GM12874 (cell line): ENCODE measurements around the gene DUSP22.

Experiments
- CTCF ChIP-seq: IDR thresholded peaks from 2 replicates; pipeline ENCODE4 v1.5.1; 2011; ENCODE audit warnings: low read depth, mild to moderate bottlenecking, control low read depth, low read length, moderate library complexity; ENCODE audit not compliant: insufficient read depth

Gene DUSP22

DNA sequence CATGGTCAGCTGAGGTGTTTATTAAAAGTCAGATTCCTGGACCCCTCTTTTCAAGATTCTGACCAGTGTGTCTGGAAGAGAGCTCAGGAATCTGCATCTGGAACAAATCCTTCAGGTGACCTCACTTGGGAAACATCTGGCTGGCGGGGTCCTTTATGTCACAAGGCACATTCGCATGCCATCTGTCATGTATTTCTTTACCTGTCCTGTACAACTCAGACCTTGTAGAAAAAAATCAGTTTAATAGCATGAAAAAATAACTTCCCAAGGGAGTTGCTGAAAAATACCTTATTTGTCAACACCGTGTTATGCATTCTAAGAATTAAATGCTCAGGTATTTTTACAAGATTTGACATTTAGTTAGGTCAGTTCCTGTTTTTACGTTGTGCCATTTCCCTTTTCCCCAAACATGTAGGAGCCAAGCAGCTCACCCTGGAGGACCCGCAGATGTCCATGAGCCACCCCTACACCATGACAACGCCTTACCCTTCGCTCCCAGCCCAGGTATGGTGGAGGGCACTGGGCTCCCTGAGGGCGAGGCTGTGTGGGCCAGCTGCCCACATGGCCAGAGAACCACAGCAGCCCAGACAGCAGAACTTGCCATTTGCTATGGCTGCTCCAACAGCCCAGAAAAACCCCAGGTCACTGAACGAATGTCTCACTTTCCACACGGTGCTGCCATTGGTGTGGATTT lies 103.3 kb downstream of the DUSP22 start:
- TF ChIP-seq CTCF, result no peak

DNA sequence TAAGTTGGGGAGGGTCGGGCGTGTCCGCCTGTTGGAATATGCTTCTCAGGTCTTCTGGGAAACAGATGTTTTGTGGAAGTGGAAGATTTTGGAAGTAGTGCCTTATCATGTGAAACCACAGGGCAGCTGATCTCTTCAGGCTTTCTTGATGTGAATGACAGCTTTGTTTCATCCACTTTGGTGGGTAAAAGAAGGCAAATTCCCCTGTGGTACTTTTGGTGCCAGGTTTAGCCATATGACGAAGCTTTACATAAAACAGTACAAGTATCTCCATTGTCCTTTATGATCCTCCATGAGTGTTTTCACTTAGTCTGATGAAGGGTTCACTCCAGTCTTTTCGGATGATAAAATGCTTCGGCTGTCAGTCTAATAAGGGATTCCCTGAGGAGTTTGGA lies 103.8 kb downstream of the DUSP22 start:
- TF ChIP-seq CTCF, result no peak

DNA sequence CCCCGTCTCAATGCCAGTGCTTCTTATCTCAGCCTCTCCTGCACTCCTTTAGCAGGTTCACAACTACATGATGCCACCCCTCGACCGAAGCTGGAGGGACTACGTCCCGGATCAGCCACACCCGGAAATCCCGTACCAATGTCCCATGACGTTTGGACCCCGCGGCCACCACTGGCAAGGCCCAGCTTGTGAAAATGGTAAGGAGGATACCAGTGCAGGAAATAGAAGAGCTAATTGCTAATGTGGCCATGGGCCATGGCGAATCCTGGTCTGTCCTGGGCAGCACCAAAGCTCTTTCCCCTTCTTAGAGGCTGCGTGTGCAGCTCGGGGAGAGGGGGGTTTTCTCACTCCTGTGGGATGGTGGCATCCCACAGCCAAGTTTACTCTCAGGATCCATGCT lies 104.8 kb downstream of the DUSP22 start:
- TF ChIP-seq CTCF, result no peak

- TF ChIP-seq CTCF, result no peak
Measured at GRCh38 chr6:397604-398003, 105.3 kb downstream of the DUSP22 start.

DNA sequence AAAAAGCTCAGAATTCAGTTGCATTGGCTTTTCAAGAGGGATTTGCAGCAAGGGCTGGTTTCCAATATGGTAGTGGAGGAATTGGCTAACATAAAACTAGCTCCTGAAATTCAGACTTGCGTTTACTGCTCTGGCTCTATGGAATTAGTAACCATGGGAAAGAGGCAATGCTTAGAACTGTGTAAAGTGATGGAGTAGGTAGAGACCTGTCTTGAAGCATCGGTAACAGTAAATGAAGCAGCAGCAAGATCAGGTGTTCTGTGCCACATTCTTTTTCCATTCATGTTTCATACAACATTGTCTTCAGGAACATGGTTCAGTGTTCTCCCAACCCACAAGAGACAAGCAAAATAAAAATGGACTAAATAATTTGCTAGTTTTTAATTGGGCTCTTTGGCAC lies 105.8 kb downstream of the DUSP22 start:
- TF ChIP-seq CTCF, result no peak

DNA sequence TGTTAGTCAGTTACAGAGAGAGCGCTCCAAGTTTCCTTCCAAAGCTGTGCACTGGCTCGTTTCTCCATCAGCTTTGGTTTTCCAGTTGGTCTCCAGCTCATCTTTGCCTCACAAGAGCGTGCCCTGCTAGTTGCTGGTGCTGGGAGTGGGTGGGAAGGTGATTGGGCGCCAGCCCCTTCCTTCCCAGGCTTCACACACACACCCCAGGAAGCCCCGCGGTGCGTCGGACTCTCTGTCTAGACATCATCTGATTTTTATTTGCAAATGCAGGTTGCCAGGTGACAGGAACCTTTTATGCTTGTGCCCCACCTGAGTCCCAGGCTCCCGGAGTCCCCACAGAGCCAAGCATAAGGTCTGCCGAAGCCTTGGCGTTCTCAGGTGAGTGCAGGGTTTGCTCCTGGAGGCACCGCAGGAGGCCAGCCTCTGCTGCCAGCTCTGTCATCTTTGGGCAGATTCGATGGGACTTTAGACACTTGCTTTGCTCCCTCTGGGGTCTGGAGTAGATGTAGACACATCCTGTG lies 106.3 kb downstream of the DUSP22 start:
- no peak for TF ChIP-seq CTCF

GRCh38 chr6:399785-400534 lies 107.7 kb downstream of the DUSP22 start:
- TF ChIP-seq CTCF, result no peak
